ENCODE data around the gene BTG4.

The BTG4 gene

DNA sequence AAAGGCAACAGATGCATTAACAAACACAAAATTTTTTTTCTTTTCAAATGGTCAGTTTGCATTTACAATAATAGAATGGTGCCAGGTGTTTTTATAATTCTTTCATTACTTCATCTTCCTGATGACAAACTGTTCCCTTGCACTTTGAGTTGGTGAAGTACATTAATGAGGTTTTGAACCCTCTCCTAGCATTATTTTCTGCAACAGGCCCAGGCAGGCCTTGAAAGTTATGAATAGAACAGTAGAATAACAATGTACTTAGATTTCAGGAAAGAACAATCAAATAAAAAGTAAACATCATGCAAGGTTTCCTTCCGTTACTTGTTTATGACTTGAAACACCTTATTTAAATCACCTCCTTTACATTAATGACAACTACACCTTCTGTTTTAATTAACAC lies 9.6 kb downstream of the BTG4 start:
- TF ChIP-seq, protein P1, sequence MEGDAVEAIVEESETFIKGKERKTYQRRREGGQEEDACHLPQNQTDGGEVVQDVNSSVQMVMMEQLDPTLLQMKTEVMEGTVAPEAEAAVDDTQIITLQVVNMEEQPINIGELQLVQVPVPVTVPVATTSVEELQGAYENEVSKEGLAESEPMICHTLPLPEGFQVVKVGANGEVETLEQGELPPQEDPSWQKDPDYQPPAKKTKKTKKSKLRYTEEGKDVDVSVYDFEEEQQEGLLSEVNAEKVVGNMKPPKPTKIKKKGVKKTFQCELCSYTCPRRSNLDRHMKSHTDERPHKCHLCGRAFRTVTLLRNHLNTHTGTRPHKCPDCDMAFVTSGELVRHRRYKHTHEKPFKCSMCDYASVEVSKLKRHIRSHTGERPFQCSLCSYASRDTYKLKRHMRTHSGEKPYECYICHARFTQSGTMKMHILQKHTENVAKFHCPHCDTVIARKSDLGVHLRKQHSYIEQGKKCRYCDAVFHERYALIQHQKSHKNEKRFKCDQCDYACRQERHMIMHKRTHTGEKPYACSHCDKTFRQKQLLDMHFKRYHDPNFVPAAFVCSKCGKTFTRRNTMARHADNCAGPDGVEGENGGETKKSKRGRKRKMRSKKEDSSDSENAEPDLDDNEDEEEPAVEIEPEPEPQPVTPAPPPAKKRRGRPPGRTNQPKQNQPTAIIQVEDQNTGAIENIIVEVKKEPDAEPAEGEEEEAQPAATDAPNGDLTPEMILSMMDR (IDR thresholded peaks at IDR 0.05; ENCODE audit: low read depth, low read length) = no peak
- no peak for DNase-seq
- Histone ChIP-seq H3K4me3 (ENCODE audit: low read depth, low read length) (no peak overlapping the region), H3K9me3 (ENCODE audit: severe bottlenecking) (no peaks in the 10 kb centered on the region), H3K27ac (no peak overlapping the region), H3K27me3 (ENCODE audit: insufficient read depth, low read depth, severe bottlenecking) (no peaks in the 10 kb centered on the region), H3K36me3 (no peaks in the 10 kb centered on the region)

DNA sequence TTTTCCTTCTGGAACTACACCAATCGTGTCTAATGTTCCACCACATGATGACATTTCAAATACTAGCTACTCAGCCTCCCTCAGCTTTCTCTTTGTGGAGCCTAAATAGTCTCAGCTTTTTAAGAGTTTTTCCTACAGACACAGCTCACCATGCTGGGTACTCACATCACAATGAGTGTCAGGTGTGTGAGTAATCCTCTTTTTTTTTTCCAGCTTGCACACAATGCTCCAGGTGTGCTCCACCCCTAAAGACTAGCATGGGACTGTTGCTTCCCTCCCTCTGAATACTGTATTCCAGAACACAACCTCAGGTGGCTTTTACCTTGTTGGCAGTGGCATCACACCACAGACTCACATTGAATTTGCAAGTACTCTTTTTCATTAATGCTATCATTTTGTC lies 11.7 kb downstream of the BTG4 start:
- DNase-seq = no peak
- TF ChIP-seq, protein P1 (IDR thresholded peaks at IDR 0.05; ENCODE audit: low read depth, low read length) = no peak
- no peaks in the 10 kb centered on the region for H3K36me3 ChIP-seq
- H3K9me3 ChIP-seq (ENCODE audit: severe bottlenecking) = no peaks in the 10 kb centered on the region
- H3K4me3 ChIP-seq (ENCODE audit: low read depth, low read length) = no peak overlapping the region
- H3K27ac ChIP-seq = no peak overlapping the region
- H3K27me3 ChIP-seq (ENCODE audit: insufficient read depth, low read depth, severe bottlenecking) = no peaks in the 10 kb centered on the region

DNA sequence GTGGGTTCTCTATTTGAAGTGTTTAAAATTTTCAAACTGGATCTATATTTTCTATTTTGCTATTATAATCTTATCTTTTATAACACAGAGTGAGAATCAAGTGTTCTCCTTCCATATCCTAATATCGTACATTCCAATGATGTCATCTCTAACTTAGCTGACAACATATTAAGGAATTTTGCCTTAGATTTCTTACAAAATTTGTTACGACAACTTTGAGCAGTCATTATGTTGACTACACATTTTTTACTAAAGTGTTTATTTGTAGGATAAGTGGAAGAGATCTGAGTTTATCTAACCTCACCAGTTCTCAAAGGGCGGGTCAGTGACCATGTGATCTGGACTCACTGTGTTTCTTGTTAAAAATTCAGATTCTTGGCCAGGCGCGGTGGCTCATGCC lies 12.7 kb downstream of the BTG4 start:
- H3K27ac ChIP-seq = no peak overlapping the region
- TF ChIP-seq, protein P1 (IDR thresholded peaks at IDR 0.05; ENCODE audit: low read depth, low read length) = no peak
- no peak overlapping the region for H3K4me3 ChIP-seq (ENCODE audit: low read depth, low read length)
- no peak for DNase-seq
- no peaks in the 10 kb centered on the region for H3K9me3 ChIP-seq (ENCODE audit: severe bottlenecking)
- no peaks in the 10 kb centered on the region for H3K27me3 ChIP-seq (ENCODE audit: insufficient read depth, low read depth, severe bottlenecking)
- no peaks in the 10 kb centered on the region for H3K36me3 ChIP-seq

DNA sequence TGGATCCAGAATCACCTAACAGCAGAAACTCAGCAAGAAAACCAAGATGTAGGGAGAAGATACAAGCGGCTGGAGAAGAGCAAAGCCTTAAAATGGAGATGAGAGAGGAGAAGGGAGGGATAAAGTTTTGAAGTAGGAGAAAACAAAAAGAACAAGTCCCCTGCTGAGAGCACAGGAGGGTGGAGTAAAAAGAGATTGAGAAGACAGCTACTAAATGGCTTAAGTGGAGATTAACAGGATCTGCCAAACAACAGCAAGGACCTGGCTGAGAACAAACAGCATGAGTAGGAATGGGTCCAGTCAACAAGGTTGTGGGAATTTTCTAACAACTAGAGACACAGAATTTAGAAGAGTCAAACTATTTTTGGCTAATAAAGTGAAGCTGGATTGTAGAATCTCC lies 18.1 kb downstream of the BTG4 start:
- H3K27me3 ChIP-seq (ENCODE audit: insufficient read depth, low read depth, severe bottlenecking) = no peaks in the 10 kb centered on the region

DNA sequence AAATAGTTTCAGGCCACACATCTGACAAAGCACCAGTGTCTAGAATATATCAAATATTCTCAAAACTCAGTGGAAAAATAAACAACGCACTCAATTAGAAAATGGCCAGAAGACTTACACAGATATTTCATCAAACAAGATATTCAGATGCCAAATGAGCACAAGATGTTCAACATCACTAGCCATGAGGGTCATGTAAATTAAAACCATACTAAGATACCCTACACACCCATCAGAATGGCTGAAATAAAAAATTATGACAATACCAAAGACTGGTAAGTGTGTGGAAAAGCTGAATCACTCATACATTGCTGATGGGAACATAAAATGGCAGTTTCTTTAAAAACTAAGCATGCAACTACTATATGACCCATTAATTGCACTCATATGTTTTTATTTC lies 21.7 kb downstream of the BTG4 start:
- no peak overlapping the region for H3K27ac ChIP-seq
- no peak overlapping the region for H3K4me3 ChIP-seq (ENCODE audit: low read depth, low read length)
- H3K9me3 ChIP-seq (ENCODE audit: severe bottlenecking) = peaks cover 3% of the 10 kb centered on the region
- TF ChIP-seq, protein P1 (IDR thresholded peaks at IDR 0.05; ENCODE audit: low read depth, low read length) = no peak
- H3K36me3 ChIP-seq = no peaks in the 10 kb centered on the region
- no peak for DNase-seq
- no peaks in the 10 kb centered on the region for H3K27me3 ChIP-seq (ENCODE audit: insufficient read depth, low read depth, severe bottlenecking)

More for the DNA sequence above, 18.1 kb downstream of the BTG4 start:
- Histone ChIP-seq H3K4me3 (ENCODE audit: low read depth, low read length) (no peak overlapping the region), H3K27ac (no peak overlapping the region), H3K36me3 (no peaks in the 10 kb centered on the region), H3K9me3 (ENCODE audit: severe bottlenecking) (no peaks in the 10 kb centered on the region)
- TF ChIP-seq, protein P1 (IDR thresholded peaks at IDR 0.05; ENCODE audit: low read depth, low read length) = no peak
- no peak for DNase-seq

DNA sequence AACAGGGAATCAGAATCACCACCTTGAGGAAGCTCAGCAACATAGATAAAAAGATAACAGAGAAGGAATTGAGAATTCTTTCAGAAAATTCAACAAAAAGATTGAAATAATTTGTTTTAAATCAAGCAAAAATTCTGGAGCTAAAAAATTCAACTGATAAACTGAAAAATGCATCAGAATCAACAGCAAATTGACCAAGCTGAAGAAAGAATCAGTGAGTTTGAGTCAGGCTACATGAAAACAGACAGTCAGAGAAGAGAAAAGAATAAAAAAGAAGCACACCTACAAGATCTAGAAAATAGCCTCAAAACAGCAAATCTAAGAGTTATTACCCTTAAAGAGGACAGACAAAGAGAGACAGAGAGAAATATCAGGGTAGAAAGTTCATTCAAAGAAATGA lies 28.8 kb downstream of the BTG4 start:
- Histone ChIP-seq H3K4me3 (ENCODE audit: low read depth, low read length) (no peak overlapping the region), H3K27ac (no peak overlapping the region), H3K27me3 (ENCODE audit: insufficient read depth, low read depth, severe bottlenecking) (no peaks in the 10 kb centered on the region), H3K36me3 (no peaks in the 10 kb centered on the region), H3K9me3 (ENCODE audit: severe bottlenecking) (peaks cover 11% of the 10 kb centered on the region)
- TF ChIP-seq, protein P1 (IDR thresholded peaks at IDR 0.05; ENCODE audit: low read depth, low read length) = no peak
- no peak for DNase-seq
